K562 (cell line): ENCODE data around the gene SLC22A12. TPM values are rescaled to one million over a fixed set of nuclear protein-coding genes. Genes with fewer than 3 reads are reported as not detected.

ENCODE experiments used
- BACH1 ChIP-seq: fragments of 200-800 bp; sonication (Bioruptor generic); IDR thresholded peaks from 2 replicates; pipeline ENCODE4 v1.6.1; 2016; ENCODE audit warnings: missing genetic modification characterization, missing compliant biosample characterization
- BDP1 ChIP-seq: IDR thresholded peaks from 3 replicates; pipeline ENCODE4 v1.6.1; 2011; ENCODE audit not compliant: insufficient read length, insufficient read depth
- CBX2 ChIP-seq: fragments of 200-600 bp; sonication (generic); IDR thresholded peaks from one replicate; pipeline ENCODE4 v1.6.1; 2012; ENCODE audit warnings: mild to moderate bottlenecking, low read length, inconsistent platforms; ENCODE audit not compliant: insufficient read depth, poor library complexity, severe bottlenecking
- CC2D1A ChIP-seq: fragments of 450-650 bp; IDR thresholded peaks from 2 replicates; pipeline ENCODE4 v1.6.1; 2017; ENCODE audit warnings: mild to moderate bottlenecking
- HOMEZ ChIP-seq: fragments of 250-450 bp; sonication (Bioruptor Pico); IDR thresholded peaks from 2 replicates; pipeline ENCODE4 v1.4.0; 2020; ENCODE audit warnings: mild to moderate bottlenecking, moderate library complexity
- JUNB ChIP-seq: fragments of 450-650 bp; formaldehyde crosslinking; conservative IDR thresholded peaks from 2 replicates; pipeline ENCODE4 v1.4.0; 2020; ENCODE audit warnings: mild to moderate bottlenecking
- MEIS2 ChIP-seq: fragments of 450-650 bp; IDR thresholded peaks from 2 replicates; pipeline ENCODE4 v1.6.1; 2014; ENCODE audit warnings: mild to moderate bottlenecking; ENCODE audit not compliant: partially characterized antibody
- NBN ChIP-seq: fragments of 450-650 bp; IDR thresholded peaks from 2 replicates; pipeline ENCODE4 v1.6.1; 2016; ENCODE audit warnings: low read depth, mild to moderate bottlenecking
- NRF1 ChIP-seq, 2 experiments: fragments of 450-650 bp; IDR thresholded peaks in 1 of 2; conservative IDR thresholded peaks in 1 of 2; 2 replicates each; pipeline ENCODE4 v1.6.1; 2014; ENCODE audit warnings: mild to moderate bottlenecking in 2 of 2
- PHB ChIP-seq: fragments of 250-450 bp; sonication (Bioruptor Pico); IDR thresholded peaks from 2 replicates; pipeline ENCODE4 v1.5.0; 2021
- POLR2G ChIP-seq: fragments of 200-400 bp; formaldehyde crosslinking; IDR thresholded peaks from 2 replicates; pipeline ENCODE4 v1.6.1; 2017; ENCODE audit warnings: low read depth, mild to moderate bottlenecking, antibody characterized with exemption, low read length, moderate library complexity
- PRDM10 ChIP-seq: fragments of 450-650 bp; IDR thresholded peaks from 2 replicates; pipeline ENCODE4 v1.6.1; 2018; ENCODE audit not compliant: partially characterized antibody
- RBM39 ChIP-seq: fragments of 200-400 bp; formaldehyde crosslinking; optimal IDR thresholded peaks from 2 replicates; pipeline ENCODE3; 2018; ENCODE audit warnings: low read depth, low read length
- SAFB ChIP-seq: fragments of 200-400 bp; formaldehyde crosslinking; IDR thresholded peaks from 2 replicates; pipeline ENCODE4 v1.6.1; 2017; ENCODE audit warnings: low read depth, low read length, borderline replicate concordance
- SETDB1 ChIP-seq: IDR thresholded peaks from one replicate; pipeline ENCODE4 v1.6.1; 2012; ENCODE audit warnings: low read length, control low read depth, inconsistent platforms
- SP2 ChIP-seq: IDR thresholded peaks from 2 replicates; pipeline ENCODE4 v1.6.1; 2011; ENCODE audit warnings: mild to moderate bottlenecking, low read depth, low read length, moderate library complexity; ENCODE audit not compliant: poor library complexity, severe bottlenecking; ENCODE audit errors: extremely low read depth
- STAT6 ChIP-seq: sonication (generic); formaldehyde crosslinking; IDR thresholded peaks from 2 replicates; pipeline ENCODE4 v1.8.1; 2023; ENCODE audit warnings: mild to moderate bottlenecking, missing genetic modification reagents
- SUPT5H ChIP-seq: fragments of 450-650 bp; IDR thresholded peaks from 2 replicates; pipeline ENCODE4 v1.6.1; 2016
- TAF1 ChIP-seq: IDR thresholded peaks from 2 replicates; pipeline ENCODE4 v1.6.1; 2011; ENCODE audit warnings: mild to moderate bottlenecking, low read length, moderate library complexity; ENCODE audit not compliant: insufficient read depth, control insufficient read depth, severe bottlenecking; ENCODE audit errors: extremely low read depth
- TEAD2 ChIP-seq: fragments of 450-650 bp; IDR thresholded peaks from 2 replicates; pipeline ENCODE4 v1.6.1; 2016; ENCODE audit warnings: missing genetic modification characterization, control low read depth, missing compliant biosample characterization
- ZNF23 ChIP-seq: fragments of 250-450 bp; sonication (Bioruptor Pico); IDR thresholded peaks from 2 replicates; pipeline ENCODE4 v1.4.0; 2020; ENCODE audit warnings: mild to moderate bottlenecking
- ZNF57 ChIP-seq: fragments of 450-650 bp; formaldehyde crosslinking; IDR thresholded peaks from 2 replicates; pipeline ENCODE4 v1.4.0; 2020; ENCODE audit warnings: mild to moderate bottlenecking, moderate library complexity
- polyA plus RNA-seq, 8 experiments: library from polyadenylated mRNA; depleted of rRNA in 4 of 8; stranded (reverse) in 5 of 8; unstranded in 3 of 8; fragments of >200 nt; fragmentation: Nextera tagmentation in 2 of 8; fragmentation: Illumina TruSeq in 1 of 8; extraction: Ambion mirVana in 2 of 8; extraction: Trizol in 1 of 8; gene quantifications; 2 replicates each; pipeline versions ENCODE4 v1.2.1 to v1.2.3, GENCODE V29; 2011 to 2014; ENCODE audit warnings: inconsistent platforms in 1 of 8, missing spikeins in 1 of 8
- total RNA-seq, 7 experiments: library from RNA; depleted of rRNA in 6 of 7; stranded (reverse); fragments of >200 nt in 6 of 7; fragmentation: Illumina TruSeq in 2 of 7; extraction: Trizol in 2 of 7; gene quantifications; 2 replicates each; pipeline versions ENCODE4 v1.2.1 to v1.2.3, GENCODE V29; 2011 to 2021; ENCODE audit warnings: low replicate concordance in 1 of 7

Gene SLC22A12
- total and polyA plus RNA-seq, 9 of the 15 experiments (the other 6 are each of a cell fraction or from before 2014, with no cell fraction given) = not detected

- no peak for TF ChIP-seq TAF1
- TF ChIP-seq CBX2 = no peak
- no peak for TF ChIP-seq BACH1 (tag)
- TF ChIP-seq TEAD2 (tag) = no peak
- TF ChIP-seq STAT6 = no peak
- no peak for TF ChIP-seq SP2
- no peak for TF ChIP-seq BDP1
- no peak for TF ChIP-seq HOMEZ
- no peak for TF ChIP-seq PRDM10
- no peak for TF ChIP-seq SUPT5H
- TF ChIP-seq CC2D1A = peak; percentile 39; the same call in 1 of the 2 replicates
- TF ChIP-seq SETDB1 = no peak
- no peak for TF ChIP-seq MEIS2
- TF ChIP-seq SAFB = no peak
- TF ChIP-seq ZNF57 = no peak
- 0 out of 2 replicates have a peak, but pooled peaks have one; percentile 49 for TF ChIP-seq NBN
- TF ChIP-seq RBM39 = no peak
- no peak for TF ChIP-seq ZNF23
- TF ChIP-seq NRF1 (conservative IDR thresholded peaks at IDR 0.05 in 1 of 2, IDR thresholded peaks at IDR 0.05 in 1 of 2) = peak; percentile 54 to 56; a peak in 3 of 4 replicates
- TF ChIP-seq JUNB = no peak
- no peak for TF ChIP-seq PHB (CRISPR knock-in tag)
- no peak for TF ChIP-seq POLR2G
Observed at GRCh38 chr11:64629796-64630562, 39.0 kb downstream of the SLC22A12 start (continued).
